AG09319 (cell line): Measurements from ENCODE around the gene MT1H.

Experiments used
- DNase-seq: peaks from one replicate; pipeline ENCODE4 v3.0.0-alpha.2; 2010; ENCODE audit warnings: low read depth; ENCODE audit errors: extremely low read depth
- TF ChIP-seq, protein P1 (sequence below): IDR thresholded peaks from 2 replicates; pipeline ENCODE4 v1.5.1; 2011; ENCODE audit warnings: low read depth, mild to moderate bottlenecking, inconsistent platforms, low read length, moderate library complexity

MT1H gene

DNA sequence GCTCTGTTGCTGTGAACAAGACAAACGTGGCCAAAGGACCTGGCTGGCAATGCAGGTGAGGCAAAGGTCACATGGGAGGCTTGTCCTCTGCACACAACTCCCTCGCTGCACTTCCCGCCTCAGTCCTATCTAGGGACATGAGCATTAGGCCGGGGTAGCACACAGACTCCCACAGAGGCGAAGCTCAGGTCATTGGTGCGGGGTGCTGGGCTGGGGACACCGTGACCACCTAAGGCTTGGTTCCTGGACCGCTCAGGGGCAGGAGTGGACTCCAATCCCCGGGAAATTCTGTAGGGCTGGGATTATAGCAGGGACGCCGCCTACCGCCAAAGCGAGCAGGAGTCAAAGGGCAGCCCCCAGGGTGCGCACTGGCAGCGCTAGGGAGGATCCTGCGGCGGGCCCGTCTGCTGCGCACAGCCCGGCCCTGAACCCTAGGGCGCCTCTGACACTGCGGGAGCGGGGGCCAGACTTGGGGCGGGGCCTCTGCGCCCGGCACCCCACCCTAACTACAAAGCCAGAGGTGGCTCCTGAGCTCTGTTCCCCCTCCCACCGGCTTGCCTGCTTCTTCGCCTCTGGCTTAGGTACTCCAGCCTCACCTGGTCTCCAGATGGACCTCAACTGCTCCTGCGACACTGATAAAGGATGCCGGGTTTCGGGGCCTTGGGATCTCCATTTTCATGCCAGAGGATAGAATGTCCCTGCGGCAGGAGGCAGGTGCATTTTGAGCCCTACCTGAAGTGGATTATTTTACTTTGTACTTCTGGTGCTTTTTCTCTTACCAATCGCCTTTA, 21.8 kb upstream of the MT1H start:
- DNase-seq, result no peak
- TF ChIP-seq, protein P1, sequence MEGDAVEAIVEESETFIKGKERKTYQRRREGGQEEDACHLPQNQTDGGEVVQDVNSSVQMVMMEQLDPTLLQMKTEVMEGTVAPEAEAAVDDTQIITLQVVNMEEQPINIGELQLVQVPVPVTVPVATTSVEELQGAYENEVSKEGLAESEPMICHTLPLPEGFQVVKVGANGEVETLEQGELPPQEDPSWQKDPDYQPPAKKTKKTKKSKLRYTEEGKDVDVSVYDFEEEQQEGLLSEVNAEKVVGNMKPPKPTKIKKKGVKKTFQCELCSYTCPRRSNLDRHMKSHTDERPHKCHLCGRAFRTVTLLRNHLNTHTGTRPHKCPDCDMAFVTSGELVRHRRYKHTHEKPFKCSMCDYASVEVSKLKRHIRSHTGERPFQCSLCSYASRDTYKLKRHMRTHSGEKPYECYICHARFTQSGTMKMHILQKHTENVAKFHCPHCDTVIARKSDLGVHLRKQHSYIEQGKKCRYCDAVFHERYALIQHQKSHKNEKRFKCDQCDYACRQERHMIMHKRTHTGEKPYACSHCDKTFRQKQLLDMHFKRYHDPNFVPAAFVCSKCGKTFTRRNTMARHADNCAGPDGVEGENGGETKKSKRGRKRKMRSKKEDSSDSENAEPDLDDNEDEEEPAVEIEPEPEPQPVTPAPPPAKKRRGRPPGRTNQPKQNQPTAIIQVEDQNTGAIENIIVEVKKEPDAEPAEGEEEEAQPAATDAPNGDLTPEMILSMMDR, result no peak

DNA sequence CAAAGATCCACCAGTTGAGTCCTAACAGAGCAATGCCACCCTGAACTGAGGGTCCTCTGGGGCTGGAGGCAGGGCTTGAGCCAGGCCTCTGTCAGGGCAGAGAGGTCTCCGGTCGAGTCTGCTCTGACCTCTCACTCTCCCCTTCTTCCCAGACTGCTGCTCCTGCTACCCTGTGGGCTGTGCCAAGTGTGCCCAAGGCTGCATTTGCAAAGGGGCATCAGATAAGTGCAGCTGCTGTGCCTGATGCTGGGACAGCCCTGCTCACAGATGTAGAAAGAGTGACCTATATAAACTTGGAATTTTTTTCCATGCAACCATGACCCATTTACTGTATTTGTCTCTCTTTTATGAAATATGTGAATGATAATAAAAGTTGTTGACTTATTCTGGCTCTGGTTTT, 20.3 kb upstream of the MT1H start:
- TF ChIP-seq, protein P1, result no peak
- DNase-seq, result no peak

DNA sequence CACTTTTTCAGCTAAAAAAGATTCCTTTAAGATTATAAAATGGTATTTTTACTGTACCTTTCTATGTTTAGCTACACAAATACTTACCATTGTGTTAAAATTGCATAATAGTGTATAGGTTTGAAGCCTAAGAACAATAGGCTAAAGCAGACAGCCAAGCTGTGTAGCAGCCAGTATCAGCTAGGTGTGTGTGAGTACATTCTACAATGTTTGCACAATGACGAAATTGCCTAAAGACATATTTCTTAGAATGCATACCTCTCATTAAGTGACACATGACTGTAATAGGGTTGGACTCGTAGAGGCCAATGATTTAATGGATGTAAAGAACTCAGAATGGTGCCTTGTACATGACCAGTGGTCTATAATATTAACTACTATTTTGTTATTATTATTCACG, 19.8 kb upstream of the MT1H start:
- DNase-seq, result no peak
- TF ChIP-seq, protein P1, result no peak

DNA sequence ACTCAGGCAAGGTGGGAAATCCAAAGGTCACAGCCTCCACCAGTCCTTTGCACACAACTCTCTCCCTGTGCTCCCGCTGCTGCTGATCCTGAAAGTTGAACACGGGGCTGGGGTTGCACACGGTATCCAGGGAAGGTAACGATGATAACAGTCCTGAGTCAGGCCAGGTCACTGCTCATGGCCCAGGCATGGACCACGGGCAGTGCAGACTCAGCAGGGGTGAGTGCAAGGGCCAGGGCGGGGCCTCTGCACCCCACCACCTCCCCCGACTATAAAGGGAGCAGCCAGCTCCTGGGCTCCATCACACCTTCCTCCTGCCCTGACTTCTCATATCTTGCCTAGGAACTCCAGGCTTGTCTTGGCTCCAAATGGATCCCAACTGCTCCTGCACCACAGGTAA, 18.0 kb upstream of the MT1H start, which contains the start of gene MT1B:
MT1B (plus strand) TSS at position 301 of the 400 bp plus-strand sequence; CDS start at position 369, 68 bp downstream.
- TF ChIP-seq, protein P1, result no peak
- DNase-seq, result no peak

DNA sequence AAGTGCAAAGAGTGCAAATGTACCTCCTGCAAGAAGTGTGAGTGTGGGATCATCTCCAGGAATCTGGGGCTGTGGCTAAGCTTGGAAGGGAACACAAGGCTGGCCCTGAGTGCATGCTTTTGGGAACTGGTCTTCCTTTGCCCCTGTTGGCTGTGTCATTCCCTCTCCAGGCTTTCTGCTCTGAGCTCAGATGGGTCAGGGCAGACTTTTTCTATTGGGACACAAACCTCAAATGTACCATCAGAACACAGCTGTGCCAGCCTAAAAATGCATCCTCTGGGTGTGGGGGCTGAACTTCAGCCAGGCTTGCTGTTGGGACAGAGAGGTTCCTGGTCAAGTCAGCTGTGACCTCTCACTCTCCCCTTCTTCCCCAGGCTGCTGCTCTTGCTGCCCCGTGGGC, 17.0 kb upstream of the MT1H start:
- TF ChIP-seq, protein P1, result no peak
- no peak for DNase-seq

DNA sequence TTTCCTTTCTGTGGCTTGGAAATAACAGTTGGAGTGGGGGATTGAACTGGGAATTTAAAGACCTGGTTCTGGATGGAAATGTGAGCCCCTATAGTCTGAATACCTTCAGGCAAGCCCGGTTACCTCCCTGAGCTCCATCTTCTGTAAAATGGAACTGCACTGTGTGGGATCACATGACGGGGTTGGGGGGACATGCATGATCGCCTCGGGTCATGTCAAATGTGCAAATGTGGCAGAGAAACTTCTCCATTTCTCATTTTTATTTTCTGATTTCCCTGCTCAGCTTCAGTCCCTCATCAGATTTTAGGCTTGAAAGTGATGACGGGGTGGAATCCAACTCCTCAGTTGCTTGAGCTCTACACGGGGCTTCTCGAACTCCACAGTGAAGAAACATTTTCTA, 16.4 kb upstream of the MT1H start:
- no peak for DNase-seq
- TF ChIP-seq, protein P1, result no peak

DNA sequence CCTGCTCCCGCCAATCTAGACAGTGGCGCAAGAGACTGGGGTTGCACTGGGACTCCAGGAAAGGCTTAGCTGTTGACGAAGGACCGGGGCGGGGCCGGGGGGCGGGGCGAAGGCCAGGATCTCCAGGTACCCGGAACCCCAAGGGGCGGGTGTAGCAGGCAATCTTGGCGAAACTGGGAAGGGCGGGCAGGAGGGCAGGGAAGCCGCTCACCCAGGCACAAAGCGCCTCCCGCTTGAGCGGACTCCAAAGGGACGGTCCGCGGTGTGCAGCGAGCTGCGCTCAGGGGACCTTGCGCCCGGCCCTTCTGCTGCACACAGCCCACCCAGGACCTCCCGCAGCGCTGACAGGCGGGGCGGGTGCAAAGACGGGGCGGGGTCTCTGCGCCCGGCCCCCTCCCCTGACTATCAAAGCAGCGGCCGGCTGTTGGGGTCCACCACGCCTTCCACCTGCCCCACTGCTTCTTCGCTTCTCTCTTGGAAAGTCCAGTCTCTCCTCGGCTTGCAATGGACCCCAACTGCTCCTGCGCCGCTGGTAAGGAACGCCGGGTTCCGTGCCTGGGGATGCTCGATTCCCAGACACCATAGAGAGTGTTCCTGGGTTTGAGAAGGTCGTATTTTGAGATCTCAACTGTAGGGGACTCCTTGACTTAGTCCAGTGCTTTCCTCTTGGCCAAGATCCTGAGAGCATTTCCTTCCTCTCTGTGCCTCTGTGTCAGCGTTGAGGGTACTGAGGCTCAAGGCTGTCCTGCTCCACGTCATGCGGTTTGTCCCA, 11.9 kb upstream of the MT1H start, which contains the start of gene MT1F:
MT1F (plus strand) TSS at position 405 of the 772 bp plus-strand sequence; CDS start at position 505, 100 bp downstream.
- DNase-seq, result no peak
- TF ChIP-seq, protein P1, result no peak
